ENCODE measurements around the gene OSBPL6. TPM values are rescaled to one million over a fixed set of nuclear protein-coding genes. Genes with fewer than 3 reads are reported as not detected.
A peak's percentile ranks its signal among the peaks of the same experiment; 100 is the strongest.

Gene OSBPL6
- total RNA-seq, 1 donor from 2014 or later, result 7.9 TPM

DNA sequence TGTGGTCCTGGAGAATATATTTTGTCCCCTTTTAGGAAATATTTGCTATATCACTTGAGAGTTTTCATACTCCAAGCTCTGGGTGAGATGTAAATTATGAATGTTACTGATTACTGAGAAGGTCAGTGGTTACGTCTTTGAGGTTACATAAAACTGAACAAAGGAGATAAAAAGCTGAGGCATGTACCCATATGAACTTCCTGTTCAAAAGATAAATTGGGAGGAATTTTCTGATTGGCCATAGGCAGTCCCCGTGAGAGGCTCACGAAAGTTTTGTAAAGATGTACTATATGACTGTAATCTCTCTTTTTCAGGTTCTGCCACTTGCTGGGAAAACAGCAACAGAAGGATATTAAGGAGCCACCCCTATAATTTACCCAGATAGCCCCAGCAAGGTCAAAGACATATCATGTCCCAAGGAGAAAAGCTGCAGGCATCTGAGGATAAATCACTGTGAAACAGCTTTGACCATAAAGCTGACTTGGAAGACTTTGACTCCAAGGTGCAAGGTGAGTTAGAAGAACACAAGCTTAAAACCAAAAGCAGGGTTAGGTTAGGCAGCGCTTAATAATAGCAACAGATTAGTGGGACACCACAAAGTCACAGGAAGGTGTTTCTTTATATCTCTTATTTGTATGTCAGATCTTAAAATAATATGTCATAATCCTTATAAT lies 90.4 kb downstream of the OSBPL6 start:
- TF ChIP-seq, protein P1, sequence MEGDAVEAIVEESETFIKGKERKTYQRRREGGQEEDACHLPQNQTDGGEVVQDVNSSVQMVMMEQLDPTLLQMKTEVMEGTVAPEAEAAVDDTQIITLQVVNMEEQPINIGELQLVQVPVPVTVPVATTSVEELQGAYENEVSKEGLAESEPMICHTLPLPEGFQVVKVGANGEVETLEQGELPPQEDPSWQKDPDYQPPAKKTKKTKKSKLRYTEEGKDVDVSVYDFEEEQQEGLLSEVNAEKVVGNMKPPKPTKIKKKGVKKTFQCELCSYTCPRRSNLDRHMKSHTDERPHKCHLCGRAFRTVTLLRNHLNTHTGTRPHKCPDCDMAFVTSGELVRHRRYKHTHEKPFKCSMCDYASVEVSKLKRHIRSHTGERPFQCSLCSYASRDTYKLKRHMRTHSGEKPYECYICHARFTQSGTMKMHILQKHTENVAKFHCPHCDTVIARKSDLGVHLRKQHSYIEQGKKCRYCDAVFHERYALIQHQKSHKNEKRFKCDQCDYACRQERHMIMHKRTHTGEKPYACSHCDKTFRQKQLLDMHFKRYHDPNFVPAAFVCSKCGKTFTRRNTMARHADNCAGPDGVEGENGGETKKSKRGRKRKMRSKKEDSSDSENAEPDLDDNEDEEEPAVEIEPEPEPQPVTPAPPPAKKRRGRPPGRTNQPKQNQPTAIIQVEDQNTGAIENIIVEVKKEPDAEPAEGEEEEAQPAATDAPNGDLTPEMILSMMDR (IDR thresholded peaks at IDR 0.05), result no peak
- intact Hi-C loops (cut with DNase I), result no loop called here
- no peak overlapping the region for H3K27ac ChIP-seq

DNA sequence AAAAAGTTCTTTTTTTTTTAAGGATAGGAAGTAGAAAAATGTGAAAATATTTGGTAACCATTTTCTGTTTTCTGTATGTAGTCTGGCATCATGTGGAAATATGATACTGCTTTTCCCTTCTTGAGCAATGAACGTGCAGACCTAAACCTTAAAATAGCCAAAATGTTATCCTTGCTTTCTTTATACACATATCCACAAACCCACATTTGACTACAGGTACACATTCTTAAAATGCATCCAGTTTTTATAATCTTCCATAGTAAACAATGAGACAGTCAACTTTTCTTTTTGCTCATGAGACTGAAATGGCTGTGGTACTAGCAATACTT lies 90.9 kb downstream of the OSBPL6 start:
- DNase-seq (no peak), ATAC-seq (no peak)
- TF ChIP-seq, protein P1 (IDR thresholded peaks at IDR 0.05), result no peak
- Histone ChIP-seq H3K4me1 (no peaks in the 10 kb centered on the region), H3K27ac (no peak overlapping the region), H3K9me3 (no peaks in the 10 kb centered on the region), H3K27me3 (ENCODE audit: low read depth) (no peaks in the 10 kb centered on the region), H3K4me3 (no peak overlapping the region), H3K36me3 (no peaks in the 10 kb centered on the region)
- intact Hi-C loops (cut with DNase I), result no loop called here

More for the DNA sequence above, 90.4 kb downstream of the OSBPL6 start:
- Histone ChIP-seq H3K27me3 (ENCODE audit: low read depth) (no peaks in the 10 kb centered on the region), H3K9me3 (no peaks in the 10 kb centered on the region), H3K4me3 (no peak overlapping the region), H3K4me1 (no peaks in the 10 kb centered on the region), H3K36me3 (no peaks in the 10 kb centered on the region)
- peak in 1 of 2 donors; percentile 37 for ATAC-seq
- DNase-seq, result no peak

DNA sequence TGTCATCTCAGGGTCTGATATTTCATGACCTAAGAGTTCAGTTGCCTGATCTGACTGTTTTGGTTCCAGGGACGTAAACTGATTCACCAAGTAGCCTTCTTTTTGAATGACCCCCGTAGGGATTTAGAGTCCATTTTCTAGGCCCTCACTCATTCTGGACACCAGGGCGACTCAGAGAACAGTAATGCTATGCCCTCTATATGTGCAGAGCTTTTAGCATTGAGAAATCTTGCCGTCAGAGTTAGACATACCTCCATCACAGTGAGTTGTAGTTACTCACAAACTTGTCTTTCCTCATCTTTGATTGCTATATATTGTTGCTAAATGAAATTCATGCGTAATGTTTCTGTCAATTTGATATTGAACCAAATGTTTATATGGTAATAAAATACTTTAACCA lies 92.3 kb downstream of the OSBPL6 start:
- Histone ChIP-seq H3K27me3 (ENCODE audit: low read depth) (no peaks in the 10 kb centered on the region), H3K9me3 (no peaks in the 10 kb centered on the region), H3K36me3 (no peaks in the 10 kb centered on the region), H3K27ac (no peak overlapping the region), H3K4me1 (no peaks in the 10 kb centered on the region), H3K4me3 (no peak overlapping the region)
- DNase-seq, result no peak
- ATAC-seq, result no peak
- intact Hi-C loops (cut with DNase I), result no loop called here
- TF ChIP-seq, protein P1 (IDR thresholded peaks at IDR 0.05), result no peak

DNA sequence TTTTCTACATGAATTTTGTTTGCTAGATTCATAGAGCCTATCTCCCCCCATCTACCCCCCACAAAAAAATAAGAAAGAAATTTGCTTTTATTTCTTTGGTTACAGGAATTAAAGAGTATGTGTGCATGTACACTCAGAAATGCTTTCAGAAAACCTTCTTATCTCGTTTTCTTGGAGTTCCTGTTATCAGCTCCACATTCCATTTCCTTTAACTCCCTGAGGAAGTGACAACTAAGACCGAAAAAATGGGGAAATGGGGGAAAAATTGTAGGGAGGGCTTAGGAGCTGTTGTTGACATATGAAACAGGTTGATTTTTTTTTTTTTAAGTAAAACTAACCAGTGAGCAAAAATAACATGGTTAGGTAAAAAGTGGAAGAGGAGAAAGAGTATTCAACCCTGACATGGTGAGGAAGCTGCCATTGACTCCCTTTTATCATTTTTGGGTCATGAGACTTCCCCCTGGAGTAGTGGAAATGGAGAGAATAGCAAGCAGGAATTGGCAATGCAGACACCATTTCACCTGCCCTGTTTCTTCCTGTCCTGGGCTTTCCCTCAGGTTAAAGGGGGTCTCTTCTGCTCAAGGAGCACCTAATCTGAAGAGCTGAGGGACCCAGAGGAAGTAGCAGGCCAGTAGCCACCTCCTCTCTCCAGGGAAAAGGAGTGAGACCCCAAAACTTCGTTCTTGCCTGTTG lies 93.5 kb downstream of the OSBPL6 start:
- no peaks in the 10 kb centered on the region for H3K4me1 ChIP-seq
- no peak overlapping the region for H3K27ac ChIP-seq
- TF ChIP-seq, protein P1 (IDR thresholded peaks at IDR 0.05), result no peak
- no peaks in the 10 kb centered on the region for H3K36me3 ChIP-seq
- H3K9me3 ChIP-seq, result no peaks in the 10 kb centered on the region
- ATAC-seq, result no peak
- no peak overlapping the region for H3K4me3 ChIP-seq
- DNase-seq, result no peak
- H3K27me3 ChIP-seq (ENCODE audit: low read depth), result no peaks in the 10 kb centered on the region
- intact Hi-C loops (cut with DNase I), result no loop called here

DNA sequence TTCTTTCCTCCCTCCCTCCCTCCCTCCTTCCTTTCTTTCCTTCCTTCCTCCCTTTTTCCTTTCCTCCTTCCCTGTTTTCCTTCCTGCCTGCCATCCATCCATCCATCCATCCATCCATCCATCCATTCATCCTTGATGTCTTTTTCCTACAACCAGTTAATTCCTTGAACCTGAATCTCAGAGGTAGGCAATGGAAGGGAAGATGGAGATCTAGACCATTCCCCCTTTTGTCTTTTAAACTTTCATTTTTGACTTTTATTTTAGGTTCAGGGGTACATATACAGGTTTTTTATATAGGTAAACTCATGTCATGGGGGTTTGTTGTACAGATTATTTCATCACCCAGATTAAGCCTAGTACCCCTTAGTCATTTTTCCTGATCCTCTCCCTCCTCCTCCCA lies 97.4 kb downstream of the OSBPL6 start:
- Histone ChIP-seq H3K36me3 (no peaks in the 10 kb centered on the region), H3K27ac (no peak overlapping the region), H3K4me1 (no peaks in the 10 kb centered on the region), H3K4me3 (no peak overlapping the region), H3K27me3 (ENCODE audit: low read depth) (no peaks in the 10 kb centered on the region), H3K9me3 (no peaks in the 10 kb centered on the region)
- TF ChIP-seq, protein P1 (IDR thresholded peaks at IDR 0.05), result no peak
- ATAC-seq, result no peak
- DNase-seq, result no peak
- intact Hi-C loops (cut with DNase I), result no loop called here

Data from lower lobe of right lung (tissue), 2 donors.